Activated naive CD8-positive, alpha-beta T cell treated with anti-CD3 and anti-CD28 coated beads, Interleukin-2, amount 50 U/mL, for 16 hours (primary cell): Measurements from ENCODE around the gene SMIM29.
A peak's percentile ranks its signal among the peaks of the same experiment; 100 is the strongest.
"Not testable (repeated sequence)": the region's sequence is repeated elsewhere in the genome, so short reads cannot be mapped to it uniquely, and the experiment has no call there.

Source experiments
- DNase-seq: peaks from one replicate; pipeline ENCODE4 v3.0.0-alpha.2; 2020; ENCODE audit warnings: low read depth, low spot score

Gene SMIM29

GRCh38 chr6:34248727-34249468 lies at the start of gene SMIM29:
SMIM29 (minus strand) TSS chr6:34249006; CDS start chr6:34247791, 1,215 bp downstream.
- DNase-seq, result peak; percentile 92

- DNase-seq, result no peak
Observed at GRCh38 chr6:34295721-34296120, 46.9 kb upstream of the SMIM29 start.

GRCh38 chr6:34292954-34293353 lies 44.1 kb upstream of the SMIM29 start:
- no peak for DNase-seq

GRCh38 chr6:34289137-34289536 lies 40.3 kb upstream of the SMIM29 start:
- DNase-seq, result no peak

- no peak for DNase-seq
Observed at GRCh38 chr6:34288581-34288980, 39.8 kb upstream of the SMIM29 start.

GRCh38 chr6:34285448-34286164 lies 36.8 kb upstream of the SMIM29 start:
- DNase-seq, result no peak

- no peak for DNase-seq
Observed at GRCh38 chr6:34284563-34285447, 36.0 kb upstream of the SMIM29 start.

GRCh38 chr6:34281702-34282334 lies 33.0 kb upstream of the SMIM29 start:
- no peak for DNase-seq

- DNase-seq, result no peak
Observed at GRCh38 chr6:34280216-34280615, 31.4 kb upstream of the SMIM29 start.

GRCh38 chr6:34278833-34279232 lies 30.0 kb upstream of the SMIM29 start:
- DNase-seq, result no peak

GRCh38 chr6:34277763-34278112 lies 28.9 kb upstream of the SMIM29 start:
- no peak for DNase-seq

GRCh38 chr6:34276881-34277762 lies 28.3 kb upstream of the SMIM29 start:
- DNase-seq, result no peak

- DNase-seq, result no peak
Observed at GRCh38 chr6:34276191-34276590, 27.4 kb upstream of the SMIM29 start.

GRCh38 chr6:34275128-34275804 lies 26.5 kb upstream of the SMIM29 start:
- no peak for DNase-seq

- no peak for DNase-seq
Observed at GRCh38 chr6:34274129-34274528, 25.3 kb upstream of the SMIM29 start.

- DNase-seq, result no peak
Observed at GRCh38 chr6:34273242-34273805, 24.5 kb upstream of the SMIM29 start.

- DNase-seq, result no peak
Observed at GRCh38 chr6:34272013-34272926, 23.5 kb upstream of the SMIM29 start.

- DNase-seq, result not testable (repeated sequence)
Observed at GRCh38 chr6:34269658-34270341, 21.0 kb upstream of the SMIM29 start.
